Lung (tissue), 12 donors: ENCODE measurements around the gene NDUFAF3. TPM values are rescaled to one million over a fixed set of nuclear protein-coding genes. Genes with fewer than 3 reads are reported as not detected.
A peak's percentile ranks its signal among the peaks of the same experiment; 100 is the strongest.

Source experiments
- ATAC-seq: fragments of 200-7000 bp; cut with Tn5 transposase; one replicate; pipeline ENCODE4 v1.9.1; 2020; ENCODE audit warnings: moderate number of reproducible peaks; ENCODE audit not compliant: insufficient read depth, low FRiP score
- DNase-seq, 3 donors: peaks; one replicate each; pipeline ENCODE4 v3.0.0-alpha.2; 2013 to 2017
- H3K27ac ChIP-seq, 2 donors: one replicate each; pipeline ENCODE4 v1.5.1; 2013; ENCODE audit warnings: mild to moderate bottlenecking in 2 of 2, moderate library complexity in 2 of 2, control low read depth in 1 of 2, inconsistent platforms in 1 of 2, low read depth in 1 of 2, low read length in 1 of 2
- H3K27me3 ChIP-seq, 3 donors: one replicate each; pipeline ENCODE4 v1.5.1; 2013; ENCODE audit warnings: low read length in 2 of 3; ENCODE audit not compliant: control insufficient read depth in 3 of 3, insufficient read depth in 3 of 3
- H3K36me3 ChIP-seq, 4 donors: one replicate each; pipeline ENCODE4 v1.5.1; 2013; ENCODE audit warnings: low read length in 4 of 4, mild to moderate bottlenecking in 1 of 4, moderate library complexity in 1 of 4; ENCODE audit not compliant: control insufficient read depth in 4 of 4, insufficient read depth in 4 of 4
- H3K4me1 ChIP-seq, 5 donors: one replicate each; pipeline ENCODE4 v1.5.1; 2013; ENCODE audit warnings: low read length in 5 of 5, mild to moderate bottlenecking in 2 of 5, moderate library complexity in 1 of 5; ENCODE audit not compliant: control insufficient read depth in 5 of 5, insufficient read depth in 5 of 5
- H3K4me3 ChIP-seq: one replicate; pipeline ENCODE4 v1.5.1; 2013; ENCODE audit warnings: mild to moderate bottlenecking, control low read depth, moderate library complexity
- H3K9ac ChIP-seq, 2 donors: one replicate each; pipeline ENCODE4 v1.5.1; 2013; ENCODE audit warnings: low read length in 2 of 2, control low read depth in 1 of 2; ENCODE audit not compliant: insufficient read depth in 1 of 2
- H3K9me3 ChIP-seq, 4 donors: one replicate each; pipeline ENCODE4 v1.5.1; 2013; ENCODE audit warnings: low read length in 3 of 4, mild to moderate bottlenecking in 1 of 4, moderate library complexity in 1 of 4; ENCODE audit not compliant: control insufficient read depth in 4 of 4, insufficient read depth in 3 of 4
- CTCF ChIP-seq: IDR thresholded peaks from 2 replicates; pipeline ENCODE4 v1.5.1; 2012; ENCODE audit warnings: mild to moderate bottlenecking; ENCODE audit errors: control extremely low read depth, extremely low read depth
- WGBS, 2 donors: extraction: QIAGEN DNeasy Blood & Tissue Kit; methylation state at CpG; one replicate each; pipeline ENCODE4 v1.1.7; 2013; 5-methylcytosine and 5-hydroxymethylcytosine counted together
- polyA plus RNA-seq, 2 donors: library from polyadenylated mRNA; stranded (reverse); fragments of 200-250 nt; gene quantifications; one replicate each; pipeline ENCODE4 v1.2.1, GENCODE V29; 2013
- total RNA-seq, 2 donors: library from RNA; depleted of rRNA in 1 of 2; stranded (reverse); fragments of >200 nt in 1 of 2; gene quantifications; one replicate each; pipeline ENCODE4 v1.2.1, GENCODE V29; 2014 to 2021
- donor health status: control.
- donor health status: control.
- donor health status: Bipolar disorder and iron deficiency.
- donor health status: healthy.
- donor health status: DM: yes; HTN: yes; CAD: no.

The NDUFAF3 gene
- total and polyA plus RNA-seq, 4 donors, result 49.9 to 143 (median 110) TPM

- H3K27ac ChIP-seq, result no peak overlapping the region
- no peaks in the 10 kb centered on the region for H3K27me3 ChIP-seq
- no peak for TF ChIP-seq CTCF
- no peak for DNase-seq
- 88% methylated on average over 6 of the region's 6 CpGs for WGBS, 2 donors
- H3K36me3 ChIP-seq, result peaks cover 12 to 42% (median 29%) of the 10 kb centered on the region in 4 donors
- H3K9me3 ChIP-seq, result no peaks in the 10 kb centered on the region
- no peak overlapping the region for H3K4me3 ChIP-seq
- H3K9ac ChIP-seq, result no peak overlapping the region
- peaks cover 6 to 22% (median 12%) of the 10 kb centered on the region in 5 donors for H3K4me1 ChIP-seq
- ATAC-seq, result no peak
Measured at GRCh38 chr3:49016414-49017228, 5.3 kb upstream of the NDUFAF3 start.

GRCh38 chr3:49017229-49017970 is 4.5 kb upstream of the NDUFAF3 start:
- Histone ChIP-seq H3K36me3 (peaks cover 9 to 35% (median 25%) of the 10 kb centered on the region in 4 donors), H3K9ac (peak overlapping the region; percentile 8 to 26), H3K27me3 (no peaks in the 10 kb centered on the region), H3K4me3 (peak overlapping the region; percentile 85), H3K9me3 (no peaks in the 10 kb centered on the region), H3K4me1 (peaks cover 6 to 22% (median 12%) of the 10 kb centered on the region in 5 donors), H3K27ac (peak overlapping the region in 1 of 2 donors; percentile 90)
- ATAC-seq (no peak), DNase-seq (no peak)
- TF ChIP-seq CTCF, result no peak
- WGBS, 2 donors, result 9 to 10% methylated on average over 20 to 23 of the region's 23 CpGs

- Histone ChIP-seq H3K9me3 (no peaks in the 10 kb centered on the region), H3K9ac (peak within 1 kb of the TSS; percentile 26 to 48), H3K27ac (peak within 1 kb of the TSS; percentile 71 to 90), H3K4me3 (peak within 1 kb of the TSS; percentile 85), H3K36me3 (peaks cover 9 to 30% (median 21%) of the 10 kb centered on the region in 4 donors), H3K27me3 (no peaks in the 10 kb centered on the region), H3K4me1 (peaks cover 6 to 29% (median 12%) of the 10 kb centered on the region in 5 donors)
- peak; percentile 74 to 79 (median 77) for DNase-seq
- WGBS, 2 donors, result 0% methylated on average over 75 to 85 of the region's 85 CpGs
- ATAC-seq, result peak; percentile 4
- TF ChIP-seq CTCF, result no peak
Measured at GRCh38 chr3:49017971-49018706, 3.8 kb upstream of the NDUFAF3 start, which contains the start of gene DALRD3. DALRD3 (minus strand) TSS chr3:49018580; CDS start chr3:49018564, 16 bp downstream.
